Left ventricle myocardium inferior (tissue), 1 donor: ENCODE data around the gene MEIS2. TPM values are rescaled to one million over a fixed set of nuclear protein-coding genes. Genes with fewer than 3 reads are reported as not detected.

Experiments used
- DNase-seq: peaks from one replicate; pipeline ENCODE4 v3.0.0-alpha.2; 2020
- H3K27ac ChIP-seq: fragments of 200-600 bp; replicated peaks from 2 replicates; pipeline ENCODE4 v1.8.0; 2021
- H3K27me3 ChIP-seq: fragments of 200-600 bp; 2 replicates; pipeline ENCODE4 v1.8.0; 2021; ENCODE audit warnings: low read depth
- H3K36me3 ChIP-seq: fragments of 200-600 bp; 2 replicates; pipeline ENCODE4 v1.8.0; 2021
- H3K4me1 ChIP-seq: fragments of 200-600 bp; 2 replicates; pipeline ENCODE4 v1.8.0; 2021
- H3K4me3 ChIP-seq: fragments of 200-600 bp; 2 replicates; pipeline ENCODE4 v1.8.0; 2021; ENCODE audit warnings: mild to moderate bottlenecking, moderate library complexity
- H3K9me3 ChIP-seq: fragments of 200-600 bp; replicated peaks from 2 replicates; pipeline ENCODE4 v1.8.0; 2021
- intact Hi-C: fragments of 100-400 bp; cut with micrococcal nuclease; formaldehyde crosslinking; loops from one replicate; pipeline ENCODE4 v1.11.0; 2022
- total RNA-seq: library from RNA; stranded (reverse); fragmentation: NEBNext Ultra II Directional; extraction: Animal tissue kit (Norgen Biotek cat#: 25700); gene quantifications from one replicate; pipeline ENCODE4 v1.2.1, GENCODE V29; 2021
- TF ChIP-seq, protein P1 (sequence below): fragments of 200-600 bp; IDR thresholded peaks from 2 replicates; pipeline ENCODE4 v1.8.0; 2021; ENCODE audit warnings: antibody characterized with exemption, mild to moderate bottlenecking, borderline replicate concordance
- donor health status: DM: no; HTN: yes; CAD: no; lungs with severe emphysema.

Gene MEIS2
- total RNA-seq, 1 donor from 2014 or later, result 36.0 TPM

DNA sequence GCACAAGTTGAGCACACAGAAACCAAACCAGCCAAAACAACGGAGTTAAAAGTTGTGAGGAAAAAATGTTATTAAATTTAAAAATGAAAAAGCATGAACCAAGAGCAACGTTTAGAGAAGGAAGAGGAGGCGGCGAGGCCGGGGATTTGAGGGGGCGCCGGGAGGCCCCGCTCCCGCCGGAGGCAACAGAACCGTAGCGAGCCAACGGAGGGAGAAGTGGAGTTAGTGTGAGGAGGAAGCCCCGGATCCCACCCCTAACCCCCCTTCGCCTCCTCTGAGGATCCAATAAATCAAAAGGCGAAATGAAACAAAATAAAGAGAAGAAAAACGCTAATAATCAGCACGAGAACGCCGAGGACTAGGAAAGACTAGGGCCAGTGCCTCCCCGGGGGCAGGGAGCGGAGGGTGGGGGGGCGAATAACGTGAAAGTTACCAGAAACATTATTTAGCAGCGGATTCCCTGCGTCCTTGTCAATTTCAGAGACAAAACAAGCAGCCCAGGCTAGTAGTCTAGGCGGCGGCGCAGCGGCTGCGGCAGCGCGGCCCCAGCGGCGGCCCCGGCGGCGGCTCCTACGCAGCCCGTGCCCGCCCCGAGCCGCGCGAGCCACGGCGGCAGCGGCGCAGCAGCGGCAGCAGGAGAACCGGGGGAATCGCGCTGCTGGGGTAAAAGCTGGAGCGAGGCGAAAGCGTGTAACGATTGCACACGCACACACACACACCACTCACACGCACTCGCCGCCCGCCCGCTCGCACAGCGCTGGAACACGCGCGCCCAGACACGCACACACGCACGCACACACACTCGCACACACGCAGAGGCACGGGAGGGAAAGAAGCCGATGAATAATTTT is 1.7 kb downstream of the MEIS2 start:
- Histone ChIP-seq H3K36me3 (no peaks in the 10 kb centered on the region), H3K4me1 (peaks cover 81% of the 10 kb centered on the region), H3K27me3 (peaks cover 39% of the 10 kb centered on the region), H3K9me3 (no peaks in the 10 kb centered on the region), H3K27ac (peak overlapping the region; percentile 97), H3K4me3 (peak overlapping the region; percentile 76)
- TF ChIP-seq, protein P1, sequence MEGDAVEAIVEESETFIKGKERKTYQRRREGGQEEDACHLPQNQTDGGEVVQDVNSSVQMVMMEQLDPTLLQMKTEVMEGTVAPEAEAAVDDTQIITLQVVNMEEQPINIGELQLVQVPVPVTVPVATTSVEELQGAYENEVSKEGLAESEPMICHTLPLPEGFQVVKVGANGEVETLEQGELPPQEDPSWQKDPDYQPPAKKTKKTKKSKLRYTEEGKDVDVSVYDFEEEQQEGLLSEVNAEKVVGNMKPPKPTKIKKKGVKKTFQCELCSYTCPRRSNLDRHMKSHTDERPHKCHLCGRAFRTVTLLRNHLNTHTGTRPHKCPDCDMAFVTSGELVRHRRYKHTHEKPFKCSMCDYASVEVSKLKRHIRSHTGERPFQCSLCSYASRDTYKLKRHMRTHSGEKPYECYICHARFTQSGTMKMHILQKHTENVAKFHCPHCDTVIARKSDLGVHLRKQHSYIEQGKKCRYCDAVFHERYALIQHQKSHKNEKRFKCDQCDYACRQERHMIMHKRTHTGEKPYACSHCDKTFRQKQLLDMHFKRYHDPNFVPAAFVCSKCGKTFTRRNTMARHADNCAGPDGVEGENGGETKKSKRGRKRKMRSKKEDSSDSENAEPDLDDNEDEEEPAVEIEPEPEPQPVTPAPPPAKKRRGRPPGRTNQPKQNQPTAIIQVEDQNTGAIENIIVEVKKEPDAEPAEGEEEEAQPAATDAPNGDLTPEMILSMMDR, result no peak
- peak; percentile 44 for DNase-seq
- intact Hi-C loops, result no loop called here

DNA sequence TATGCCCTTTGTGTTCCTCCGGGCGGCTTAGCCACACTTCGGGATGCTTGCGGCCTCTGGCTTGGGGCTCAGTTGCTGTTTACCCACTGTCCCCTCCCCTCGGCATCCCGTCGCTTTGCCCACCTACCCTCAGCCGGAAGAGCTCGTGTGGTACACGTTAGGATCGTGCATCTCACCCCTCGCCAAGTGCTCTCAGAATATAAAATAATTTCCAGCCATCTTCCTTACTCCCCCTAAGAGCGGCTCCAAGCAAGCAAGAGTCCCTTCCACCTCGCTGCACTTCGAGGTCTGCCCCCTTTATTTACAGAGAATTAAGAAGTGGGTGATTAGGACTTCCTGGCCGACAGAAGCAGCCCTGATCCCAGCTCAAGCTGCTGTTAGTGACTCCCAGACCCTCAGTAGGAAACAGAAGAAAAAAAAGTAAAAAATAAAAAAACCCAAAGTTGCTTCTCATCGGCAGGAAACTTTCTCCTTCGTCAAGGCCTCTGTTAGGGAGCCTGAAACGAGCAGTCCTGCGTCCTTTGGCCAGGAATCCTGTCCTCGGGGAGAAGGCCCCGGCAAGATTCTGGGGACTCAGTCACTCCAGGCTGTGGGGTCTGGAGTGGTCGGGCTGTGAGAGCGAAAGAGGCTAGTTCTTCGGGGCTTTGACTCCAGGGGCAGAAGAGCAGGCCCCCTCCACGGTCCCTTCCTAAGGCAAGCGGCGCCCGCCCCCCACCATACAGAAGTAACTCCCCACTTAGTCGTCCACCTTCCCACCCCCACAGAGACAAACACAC is 3.0 kb downstream of the MEIS2 start:
- intact Hi-C loops, result no loop called here
- DNase-seq, result no peak

DNA sequence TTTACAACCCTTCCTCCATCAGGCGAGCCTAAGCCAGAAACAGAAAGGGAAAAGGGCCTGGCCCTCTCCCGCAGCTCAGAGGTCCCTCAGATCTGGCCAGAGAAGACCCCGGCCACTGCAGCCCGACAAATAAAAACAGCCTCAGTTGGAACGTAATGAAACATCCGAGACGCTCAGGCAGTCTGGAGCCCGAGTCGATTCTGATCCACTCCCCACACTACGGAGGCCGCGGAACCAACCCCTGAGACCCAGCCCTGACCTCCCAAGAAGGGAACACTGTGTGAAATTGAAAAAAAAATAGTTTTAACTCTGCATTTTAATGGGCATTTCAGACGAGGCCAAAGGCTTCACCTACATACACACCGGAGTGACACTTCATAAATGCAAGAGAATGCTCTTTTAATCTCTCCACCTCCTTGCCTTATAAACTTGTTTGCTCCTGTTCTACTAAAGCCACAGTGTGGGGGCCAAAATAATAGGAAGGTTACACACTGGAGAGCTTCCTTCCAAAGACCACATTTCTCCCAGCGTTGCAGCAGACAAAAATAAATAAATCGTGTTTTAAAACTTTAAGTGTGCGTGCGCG is 3.7 kb downstream of the MEIS2 start:
- no peak for DNase-seq
- Histone ChIP-seq H3K27ac (peak overlapping the region; percentile 97), H3K4me3 (peak overlapping the region; percentile 76), H3K27me3 (peaks cover 24% of the 10 kb centered on the region), H3K4me1 (peaks cover 80% of the 10 kb centered on the region), H3K9me3 (no peaks in the 10 kb centered on the region), H3K36me3 (no peaks in the 10 kb centered on the region)
- TF ChIP-seq, protein P1, result no peak
- intact Hi-C loops, result no loop called here

More for the DNA sequence above, 3.0 kb downstream of the MEIS2 start:
- Histone ChIP-seq H3K27me3 (peaks cover 28% of the 10 kb centered on the region), H3K4me3 (peak overlapping the region; percentile 76), H3K9me3 (no peaks in the 10 kb centered on the region), H3K27ac (peak overlapping the region; percentile 97), H3K36me3 (no peaks in the 10 kb centered on the region), H3K4me1 (peaks cover 80% of the 10 kb centered on the region)
- TF ChIP-seq, protein P1, result no peak

DNA sequence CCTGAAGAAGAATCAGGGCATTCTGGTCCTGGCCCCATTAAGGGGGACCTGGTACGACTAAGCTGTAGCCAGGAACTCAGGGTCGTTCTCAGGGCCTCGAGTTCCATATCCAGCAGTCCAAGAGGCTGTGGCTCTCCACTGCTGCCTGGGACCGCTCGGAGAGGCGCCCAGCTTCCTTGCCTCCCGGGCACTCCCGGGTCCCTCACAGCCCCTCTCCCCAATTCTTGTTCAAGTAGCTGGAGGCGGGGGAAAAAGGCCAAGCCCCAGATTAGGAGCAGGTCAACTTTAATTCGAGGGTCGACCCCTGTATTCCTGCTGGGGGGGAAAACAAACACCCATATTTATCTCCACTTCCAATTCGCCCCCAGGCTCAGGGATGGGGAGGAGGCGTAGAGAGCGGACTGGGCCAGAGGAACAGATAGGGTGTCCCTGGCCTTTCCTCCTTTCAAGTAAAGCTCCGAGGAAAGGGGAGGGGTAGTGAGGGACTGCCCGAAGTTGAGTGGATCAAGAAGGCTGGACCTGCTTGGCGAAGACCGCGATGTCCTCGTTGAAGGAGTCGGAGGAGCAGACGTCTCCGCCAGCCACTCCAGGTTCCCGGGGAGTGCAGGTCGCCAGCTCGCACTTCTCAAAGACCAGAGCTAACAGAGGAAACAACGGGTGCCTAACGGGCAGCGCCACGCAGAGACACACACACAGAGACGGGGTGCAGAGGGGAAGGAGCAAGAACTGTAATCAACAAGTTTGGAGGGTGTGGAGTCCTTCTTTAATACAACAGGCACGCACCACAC is 4.4 kb downstream of the MEIS2 start:
- Histone ChIP-seq H3K4me1 (peaks cover 80% of the 10 kb centered on the region), H3K4me3 (peak overlapping the region; percentile 76), H3K27me3 (peaks cover 19% of the 10 kb centered on the region), H3K9me3 (no peaks in the 10 kb centered on the region), H3K36me3 (no peaks in the 10 kb centered on the region), H3K27ac (peak overlapping the region; percentile 97)
- intact Hi-C loops, result no loop called here
- peak; percentile 29 for DNase-seq
- TF ChIP-seq, protein P1, result no peak
